CD14-positive monocyte (primary cell): ENCODE results near the gene ATE1. TPM values are rescaled to one million over a fixed set of nuclear protein-coding genes. Genes with fewer than 3 reads are reported as not detected.

Experiments
- DNase-seq, 3 donors: peaks; one replicate each; pipeline ENCODE4 v3.0.0-alpha.2; 2011 to 2022
- H2AFZ ChIP-seq: 2 replicates; pipeline ENCODE4 v1.6.0; 2012; ENCODE audit warnings: mild to moderate bottlenecking, low read depth, low read length, inconsistent platforms; ENCODE audit not compliant: insufficient read depth, poor library complexity, severe bottlenecking
- H3K27ac ChIP-seq, 2 donors: 1 replicate in 1 of 2; 2 replicates in 1 of 2; pipeline ENCODE4 v1.5.1; 2012 to 2013; ENCODE audit warnings: low read length in 2 of 2, control low read depth in 1 of 2, inconsistent platforms in 1 of 2, low read depth in 1 of 2, mild to moderate bottlenecking in 1 of 2
- H3K27me3 ChIP-seq, 2 donors: one replicate each; pipeline versions ENCODE4 v1.6.0 to v1.6.1; 2011 to 2013; ENCODE audit warnings: low read length in 2 of 2; ENCODE audit not compliant: control insufficient read depth in 2 of 2, insufficient read depth in 2 of 2
- H3K36me3 ChIP-seq, 2 donors: replicated peaks in 1 of 2; 1 replicate in 1 of 2; 2 replicates in 1 of 2; pipeline versions ENCODE4 v1.5.1 to v1.6.1; 2012 to 2013; ENCODE audit warnings: low read length in 2 of 2, control low read depth in 1 of 2, inconsistent platforms in 1 of 2, mild to moderate bottlenecking in 1 of 2; ENCODE audit not compliant: insufficient read depth in 2 of 2, control insufficient read depth in 1 of 2
- H3K4me1 ChIP-seq, 2 donors: 1 replicate in 1 of 2; 2 replicates in 1 of 2; pipeline versions ENCODE4 v1.5.1 to v1.6.1; 2012 to 2013; ENCODE audit warnings: low read length in 2 of 2, control low read depth in 1 of 2, inconsistent platforms in 1 of 2, mild to moderate bottlenecking in 1 of 2, moderate library complexity in 1 of 2; ENCODE audit not compliant: insufficient read depth in 2 of 2, control insufficient read depth in 1 of 2
- H3K4me2 ChIP-seq: replicated peaks from 2 replicates; pipeline ENCODE3; 2012; ENCODE audit warnings: low read length, moderate library complexity, mild to moderate bottlenecking; ENCODE audit not compliant: poor library complexity, severe bottlenecking; ENCODE audit errors: extremely low read depth
- H3K4me3 ChIP-seq, 3 experiments: fragments of 200-600 bp in 1 of 3; sonication (generic) in 1 of 3; replicated peaks in 1 of 3; 1 replicate in 2 of 3; 2 replicates in 1 of 3; pipeline ENCODE4 v1.5.1; 2011 to 2013; ENCODE audit warnings: low read length in 3 of 3, mild to moderate bottlenecking in 3 of 3, control low read depth in 2 of 3, low read depth in 2 of 3, inconsistent platforms in 1 of 3, moderate library complexity in 1 of 3
- H3K79me2 ChIP-seq: 2 replicates; pipeline ENCODE4 v1.6.0; 2012; ENCODE audit warnings: mild to moderate bottlenecking, control low read depth, inconsistent platforms, low read length, moderate library complexity; ENCODE audit not compliant: insufficient read depth
- H3K9ac ChIP-seq: 2 replicates; pipeline ENCODE4 v1.6.0; 2017; ENCODE audit warnings: low read length, mild to moderate bottlenecking; ENCODE audit not compliant: insufficient read depth, poor library complexity, severe bottlenecking
- H3K9me3 ChIP-seq, 2 donors: replicated peaks in 1 of 2; 1 replicate in 1 of 2; 2 replicates in 1 of 2; pipeline versions ENCODE4 v1.5.1 to v1.6.1; 2012 to 2013; ENCODE audit warnings: low read length in 2 of 2, control low read depth in 1 of 2; ENCODE audit not compliant: control insufficient read depth in 1 of 2, insufficient read depth in 1 of 2
- H4K20me1 ChIP-seq: 2 replicates; pipeline ENCODE4 v1.6.0; 2012; ENCODE audit warnings: mild to moderate bottlenecking, low read length, control low read depth, moderate library complexity; ENCODE audit not compliant: insufficient read depth
- H3K27ac Mint-ChIP-seq, 7 donors: one replicate each; pipeline ENCODE4 v1.8.0; 2020; ENCODE audit warnings: mild to moderate bottlenecking in 7 of 7, mixed read lengths in 7 of 7, moderate library complexity in 6 of 7, inconsistent platforms in 2 of 7
- H3K27me3 Mint-ChIP-seq, 3 donors: one replicate each; pipeline ENCODE4 v1.8.0; 2021 to 2022; ENCODE audit warnings: low read depth in 3 of 3, mild to moderate bottlenecking in 3 of 3, mixed read lengths in 3 of 3, moderate library complexity in 3 of 3, inconsistent platforms in 1 of 3
- H3K36me3 Mint-ChIP-seq, 2 donors: one replicate each; pipeline ENCODE4 v1.8.0; 2020; ENCODE audit warnings: mixed read lengths in 2 of 2, inconsistent platforms in 1 of 2, mild to moderate bottlenecking in 1 of 2
- H3K4me1 Mint-ChIP-seq: one replicate; pipeline ENCODE4 v1.8.0; 2020; ENCODE audit warnings: mild to moderate bottlenecking, mixed read lengths
- H3K4me3 Mint-ChIP-seq, 2 donors: one replicate each; pipeline ENCODE4 v1.8.0; 2020; ENCODE audit warnings: mild to moderate bottlenecking in 2 of 2, mixed read lengths in 2 of 2, moderate library complexity in 1 of 2
- H3K9me3 Mint-ChIP-seq, 7 donors: one replicate each; pipeline ENCODE4 v1.8.0; 2020 to 2022; ENCODE audit warnings: mixed read lengths in 7 of 7, mild to moderate bottlenecking in 6 of 7, moderate library complexity in 6 of 7, inconsistent platforms in 2 of 7
- CTCF ChIP-seq: fragments of 200-600 bp; IDR thresholded peaks from one replicate; pipeline ENCODE4 v1.8.0; 2022; ENCODE audit warnings: antibody characterized with exemption, mild to moderate bottlenecking
- WGBS: methylation state at CpG from one replicate; pipeline ENCODE4 v1.1.5; 2013; ENCODE audit warnings: missing lambda C conversion rate; ENCODE audit not compliant: insufficient coverage; 5-methylcytosine and 5-hydroxymethylcytosine counted together
- intact Hi-C, 2 donors: fragments of 100-400 bp; cut with micrococcal nuclease; formaldehyde crosslinking; loops; one replicate each; pipeline versions ENCODE4 v1.15.0 to v1.15.1; 2023
- polyA plus RNA-seq, 3 donors: library from polyadenylated mRNA; depleted of rRNA in 1 of 3; unstranded in 2 of 3; stranded (reverse) in 1 of 3; fragments of 300-500 nt in 2 of 3; fragments of >200 nt in 1 of 3; fragmentation: Illumina TruSeq in 2 of 3; gene quantifications; 1 replicate in 2 of 3; 2 replicates in 1 of 3; pipeline ENCODE4 v1.2.3, GENCODE V29; 2012 to 2021

ATE1 gene
- polyA plus RNA-seq, 3 donors: 9.2 to 19.5 (median 15.8) TPM

- no peak overlapping the region for H3K4me2 ChIP-seq
- no peak overlapping the region for H3K4me3 ChIP-seq
- TF ChIP-seq CTCF: no peak
- H3K27me3 Mint-ChIP-seq: no peaks in the 10 kb centered on the region
- DNase-seq: no peak
- H3K27ac ChIP-seq: no peak overlapping the region
- no peak overlapping the region for H3K4me3 Mint-ChIP-seq
- H4K20me1 ChIP-seq: no peaks in the 10 kb centered on the region
- no peak overlapping the region for H3K27ac Mint-ChIP-seq
- no peaks in the 10 kb centered on the region for H3K9me3 ChIP-seq
- H3K36me3 ChIP-seq: no peaks in the 10 kb centered on the region
- H3K79me2 ChIP-seq: no peaks in the 10 kb centered on the region
- WGBS: no CpG with 5 or more reads among the region's 2 CpGs
- intact Hi-C loops: no loop called here
- peaks cover 0 to 5% (median 0%) of the 10 kb centered on the region in 7 donors for H3K9me3 Mint-ChIP-seq
- no peaks in the 10 kb centered on the region for H3K4me1 Mint-ChIP-seq
- H3K36me3 Mint-ChIP-seq: peaks cover 0 to 4% of the 10 kb centered on the region in 2 donors
- no peaks in the 10 kb centered on the region for H3K4me1 ChIP-seq
- H2AFZ ChIP-seq: no peak overlapping the region
- H3K9ac ChIP-seq: no peak overlapping the region
- H3K27me3 ChIP-seq: no peaks in the 10 kb centered on the region
Measured at GRCh38 chr10:121818599-121818998, 109.2 kb downstream of the ATE1 start.

- Histone ChIP-seq H3K9me3 (no peaks in the 10 kb centered on the region), H3K27me3 (no peaks in the 10 kb centered on the region), H3K36me3 (no peaks in the 10 kb centered on the region), H4K20me1 (no peaks in the 10 kb centered on the region), H3K4me3 (no peak overlapping the region), H3K4me2 (no peak overlapping the region), H3K4me1 (no peaks in the 10 kb centered on the region), H3K9ac (no peak overlapping the region), H3K79me2 (no peaks in the 10 kb centered on the region), H3K27ac (no peak overlapping the region), H2AFZ (no peak overlapping the region)
- TF ChIP-seq CTCF: no peak
- Mint-ChIP-seq H3K4me1 (no peaks in the 10 kb centered on the region), H3K27ac (no peak overlapping the region), H3K4me3 (no peak overlapping the region), H3K9me3 (peaks cover 0 to 5% (median 0%) of the 10 kb centered on the region in 7 donors), H3K36me3 (peaks cover 0 to 4% of the 10 kb centered on the region in 2 donors), H3K27me3 (no peaks in the 10 kb centered on the region)
- 100% methylated on average over 1 of the region's 1 CpG for WGBS
- intact Hi-C loops: no loop called here
- DNase-seq: no peak
Measured at GRCh38 chr10:121816197-121816596, 111.6 kb downstream of the ATE1 start.
